SK-N-MC (cell line): ENCODE measurements around the gene PDSS2.

Experiments used
- EZH2 ChIP-seq: fragments of 200-600 bp; sonication (generic); IDR thresholded peaks from one replicate; pipeline ENCODE4 v1.6.1; 2017; ENCODE audit warnings: antibody characterized with exemption
- FOXP2 ChIP-seq: optimal IDR thresholded peaks from 2 replicates; pipeline ENCODE3; 2011; ENCODE audit warnings: mild to moderate bottlenecking, moderate library complexity; ENCODE audit not compliant: insufficient read depth; ENCODE audit errors: extremely low read length, control extremely low read depth
- POLR2AphosphoS5 ChIP-seq: IDR thresholded peaks from 2 replicates; pipeline ENCODE4 v1.6.1; 2012; ENCODE audit warnings: mild to moderate bottlenecking, low read depth, low read length, borderline replicate concordance

DNA sequence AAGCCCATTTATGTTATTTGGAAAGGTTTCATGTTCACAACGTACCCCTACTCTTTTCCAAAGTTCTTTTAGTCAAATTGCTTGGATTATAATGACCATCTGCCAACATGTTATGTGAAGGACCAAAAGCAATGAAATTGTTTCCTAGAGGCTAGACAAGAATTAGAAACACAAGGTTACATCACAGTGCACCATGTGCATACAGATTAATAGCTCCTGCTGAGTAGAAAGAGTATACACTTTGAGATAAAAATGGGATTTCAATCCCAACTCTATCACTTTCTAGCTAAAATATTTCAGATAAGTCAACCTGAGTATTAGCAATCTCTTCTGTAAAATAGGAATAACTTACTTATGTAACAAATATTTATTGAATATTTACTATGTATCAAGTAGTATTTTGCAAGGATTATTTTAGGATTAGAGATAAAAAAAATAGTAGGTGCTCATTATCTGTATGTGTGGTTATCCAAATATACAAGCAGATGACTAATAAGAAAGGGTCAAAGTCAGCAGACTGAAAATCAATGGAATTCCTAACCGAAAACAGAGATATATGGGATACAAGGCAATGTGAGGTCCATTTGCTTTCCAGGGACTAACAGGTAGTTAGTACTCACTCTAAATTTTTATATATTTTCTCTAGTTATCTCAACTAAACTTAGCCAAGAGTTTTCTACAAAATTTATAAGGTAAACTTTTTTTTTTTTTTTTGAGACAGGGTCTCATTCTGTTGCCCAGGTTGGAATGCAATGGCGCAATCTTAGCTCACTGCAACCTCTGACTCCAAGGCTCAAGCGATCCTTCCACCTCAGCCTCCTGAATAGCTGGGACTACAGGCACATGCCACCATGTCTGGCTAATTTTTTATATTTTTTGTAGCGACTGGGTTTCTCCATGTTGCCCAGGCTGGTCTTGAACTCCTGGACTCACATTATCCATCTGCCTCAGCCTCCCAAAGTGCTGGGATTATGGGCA is 127.7 kb downstream of the PDSS2 start:
- TF ChIP-seq EZH2 (no peak), POLR2AphosphoS5 (no peak), FOXP2 (no peak)
